HCT116 (cell line): ENCODE results near the gene ACOT12. TPM values are rescaled to one million over a fixed set of nuclear protein-coding genes. Genes with fewer than 3 reads are reported as not detected.

Source experiments
- ATAC-seq: fragments of 200-7000 bp; cut with Tn5 transposase; 2 replicates; pipeline ENCODE4 v1.9.1; 2020; ENCODE audit warnings: mild to moderate bottlenecking, moderate library complexity
- BruUV-seq: library from RNA; stranded (reverse); fragments of 400-500 nt; replicated peaks from 2 replicates; lab custom pipeline; 2021; lab: Mats Ljungman, UMichigan
- CTCF ChIA-PET: fragments of 300-600 bp; sonication (Branson Sonifier 250); formaldehyde crosslinking; loops from one replicate; lab custom pipeline; 2021; ENCODE audit warnings: antibody characterized with exemption; lab: Charles Lee
- POLR2A ChIA-PET: fragments of 300-600, 350-600 bp; sonication (Branson Sonifier 250); formaldehyde crosslinking; loops from one replicate; lab custom pipeline; 2021; ENCODE audit warnings: antibody characterized with exemption; lab: Charles Lee
- RAD21 ChIA-PET, 2 experiments: fragments of 300-600 bp; sonication (Branson Sonifier 250); formaldehyde crosslinking; loops; one replicate each; lab custom pipeline; 2023; ENCODE audit warnings: low total read pairs in 2 of 2; ENCODE audit not compliant: uncharacterized antibody in 2 of 2, unreplicated experiment in 2 of 2, low non-redundant PET in 1 of 2; lab: Charles Lee
- DNase-seq: peaks from one replicate; pipeline ENCODE4 v3.0.0-alpha.2; 2010; ENCODE audit warnings: low read depth, low spot score
- H2AFZ ChIP-seq: fragments of 200-600 bp; shearing (Covaris generic), sonication (generic); 2 replicates; pipeline ENCODE4 v1.6.1; 2017; ENCODE audit warnings: low read depth, mixed run types, mixed read lengths, antibody characterized with exemption, low read length; ENCODE audit not compliant: poor library complexity, severe bottlenecking
- H3K27ac ChIP-seq: 2 replicates; pipeline ENCODE4 v1.5.1; 2012; ENCODE audit warnings: low read depth, low read length
- H3K27me3 ChIP-seq: fragments of 200-600 bp; sonication (generic); 2 replicates; pipeline ENCODE4 v1.6.1; 2016; ENCODE audit warnings: mixed run types, low read length, mixed read lengths; ENCODE audit not compliant: insufficient read depth
- H3K36me3 ChIP-seq, 2 experiments: fragments of 200-500 bp in 1 of 2; fragments of 200-600 bp in 1 of 2; sonication (Bioruptor generic) in 1 of 2; sonication (generic) in 1 of 2; 2 replicates each; pipeline versions ENCODE4 v1.5.1 to v1.6.1; 2014 to 2016; ENCODE audit warnings: low read length in 2 of 2, inconsistent platforms in 1 of 2, mixed read lengths in 1 of 2, mixed run types in 1 of 2; ENCODE audit not compliant: insufficient read depth in 2 of 2, control insufficient read depth in 1 of 2
- H3K4me1 ChIP-seq, 2 experiments: fragments of 200-600 bp in 1 of 2; sonication (generic) in 1 of 2; 2 replicates each; pipeline versions ENCODE4 v1.5.1 to v1.6.1; 2012 to 2017; ENCODE audit warnings: low read length in 2 of 2, inconsistent platforms in 1 of 2, mild to moderate bottlenecking in 1 of 2, mixed read lengths in 1 of 2, mixed run types in 1 of 2, moderate library complexity in 1 of 2; ENCODE audit not compliant: insufficient read depth in 2 of 2, control insufficient read depth in 1 of 2
- H3K4me2 ChIP-seq: fragments of 200-600 bp; sonication (generic); 2 replicates; pipeline ENCODE4 v1.6.1; 2017; ENCODE audit warnings: mixed run types, low read length, mixed read lengths
- H3K4me3 ChIP-seq, 2 experiments: fragments of 200-600 bp in 1 of 2; sonication (generic) in 1 of 2; replicated peaks in 1 of 2; 2 replicates each; pipeline ENCODE4 v1.5.1; 2011 to 2016; ENCODE audit warnings: low read length in 2 of 2, control low read depth in 1 of 2, low read depth in 1 of 2, mild to moderate bottlenecking in 1 of 2, mixed read lengths in 1 of 2, mixed run types in 1 of 2
- H3K79me2 ChIP-seq: fragments of 200-600 bp; sonication (generic); 2 replicates; pipeline ENCODE4 v1.6.1; 2017; ENCODE audit warnings: mild to moderate bottlenecking, mixed run types, low read length, moderate library complexity, mixed read lengths; ENCODE audit not compliant: insufficient read depth
- H3K9ac ChIP-seq: fragments of 200-600 bp; sonication (generic); 2 replicates; pipeline ENCODE4 v1.6.1; 2016; ENCODE audit warnings: low read length, mixed read lengths
- H3K9me2 ChIP-seq: fragments of 200-600 bp; sonication (generic), shearing (Covaris generic); 2 replicates; pipeline ENCODE4 v1.6.1; 2017; ENCODE audit warnings: mixed run types, mild to moderate bottlenecking, moderate library complexity; ENCODE audit not compliant: insufficient read depth
- H3K9me3 ChIP-seq, 2 experiments: fragments of 200-500 bp in 1 of 2; fragments of 200-600 bp in 1 of 2; sonication (Bioruptor generic) in 1 of 2; sonication (generic) in 1 of 2; 2 replicates each; pipeline ENCODE4 v1.6.1; 2014 to 2017; ENCODE audit warnings: low read length in 2 of 2, mixed read lengths in 2 of 2, inconsistent platforms in 1 of 2, low read depth in 1 of 2, mild to moderate bottlenecking in 1 of 2, mixed run types in 1 of 2, moderate library complexity in 1 of 2; ENCODE audit not compliant: control insufficient read depth in 1 of 2, insufficient read depth in 1 of 2
- H4K20me1 ChIP-seq: fragments of 200-600 bp; sonication (generic), shearing (Covaris generic); 2 replicates; pipeline ENCODE4 v1.6.1; 2017; ENCODE audit warnings: mixed run types, mild to moderate bottlenecking, moderate library complexity; ENCODE audit not compliant: insufficient read depth
- ATF3 ChIP-seq: IDR thresholded peaks from 2 replicates; pipeline ENCODE4 v1.6.1; 2012
- CBX3 ChIP-seq: IDR thresholded peaks from 2 replicates; pipeline ENCODE4 v1.6.1; 2012; ENCODE audit warnings: low read depth
- CTCF ChIP-seq, 3 experiments: fragments of 200-600 bp in 1 of 3; sonication (generic) in 1 of 3; IDR thresholded peaks in 2 of 3; conservative IDR thresholded peaks in 1 of 3; 2 replicates each; pipeline ENCODE4 v1.5.1; 2012 to 2017; ENCODE audit warnings: low read depth in 2 of 3, low read length in 2 of 3, antibody characterized with exemption in 1 of 3, borderline replicate concordance in 1 of 3, control low read depth in 1 of 3, mild to moderate bottlenecking in 1 of 3, mixed read lengths in 1 of 3, mixed run types in 1 of 3, moderate library complexity in 1 of 3; ENCODE audit not compliant: insufficient read depth in 1 of 3
- EGR1 ChIP-seq: IDR thresholded peaks from 2 replicates; pipeline ENCODE4 v1.6.1; 2012; ENCODE audit warnings: low read depth
- EZH2 ChIP-seq: fragments of 200-600 bp; sonication (generic); IDR thresholded peaks from 2 replicates; pipeline ENCODE4 v1.6.1; 2017; ENCODE audit warnings: antibody characterized with exemption, mixed run types
- EZH2phosphoT487 ChIP-seq: fragments of 200-600 bp; IDR thresholded peaks from 2 replicates; pipeline ENCODE4 v1.6.1; 2018; ENCODE audit warnings: antibody characterized with exemption, borderline replicate concordance
- FOSL1 ChIP-seq: IDR thresholded peaks from 2 replicates; pipeline ENCODE4 v1.6.1; 2012; ENCODE audit warnings: low read depth
- MAX ChIP-seq: IDR thresholded peaks from 2 replicates; pipeline ENCODE4 v1.6.1; 2012
- REST ChIP-seq: IDR thresholded peaks from 2 replicates; pipeline ENCODE4 v1.6.1; 2012; ENCODE audit warnings: low read depth
- SIN3A ChIP-seq: IDR thresholded peaks from 2 replicates; pipeline ENCODE4 v1.6.1; 2012; ENCODE audit warnings: low read depth
- SP1 ChIP-seq: IDR thresholded peaks from 2 replicates; pipeline ENCODE4 v1.6.1; 2012; ENCODE audit warnings: low read depth
- TCF7L2 ChIP-seq: IDR thresholded peaks from 2 replicates; pipeline ENCODE4 v1.7.0; 2011; ENCODE audit warnings: borderline replicate concordance, inconsistent platforms; ENCODE audit not compliant: insufficient read depth, insufficient read length; ENCODE audit errors: extremely low read depth
- YY1 ChIP-seq: IDR thresholded peaks from 2 replicates; pipeline ENCODE4 v1.6.1; 2011; ENCODE audit warnings: low read length, low read depth, moderate library complexity, mild to moderate bottlenecking; ENCODE audit not compliant: insufficient replicate concordance; ENCODE audit errors: extremely low read depth
- ZNF274 ChIP-seq: fragments of 200-500 bp; sonication (Bioruptor generic); IDR thresholded peaks from 2 replicates; pipeline ENCODE4 v1.6.1; 2014; ENCODE audit warnings: mild to moderate bottlenecking, low read depth, low read length, inconsistent platforms
- intact Hi-C: fragments of 100-400 bp; cut with micrococcal nuclease; formaldehyde crosslinking; loops from 2 replicates; pipeline ENCODE4 v1.10.0; 2022
- total RNA-seq: library from RNA; stranded (reverse); gene quantifications from one replicate; pipeline ENCODE4 v1.2.1, GENCODE V29; 2021; ENCODE audit not compliant: unreplicated experiment

ACOT12 gene
- total RNA-seq, 1 experiment from 2014 or later: not detected

GRCh38 chr5:81393430-81393782, 528 bp downstream of the ACOT12 start:
- Histone ChIP-seq H3K27me3 (no peaks in the 10 kb centered on the region), H3K9me3 (peaks cover 0 to 8% of the 10 kb centered on the region in 2 experiments; a peak in 1 of 4 replicates), H3K4me1 (no peaks in the 10 kb centered on the region), H4K20me1 (no peaks in the 10 kb centered on the region), H2AFZ (no peak overlapping the region), H3K27ac (no peak overlapping the region), H3K79me2 (no peaks in the 10 kb centered on the region), H3K4me2 (no peak overlapping the region), H3K9ac (no peak overlapping the region), H3K9me2 (no peaks in the 10 kb centered on the region), H3K36me3 (no peaks in the 10 kb centered on the region), H3K4me3 (no peak overlapping the region)
- TF ChIP-seq CTCF (IDR thresholded peaks at IDR 0.05 in 2 of 3, conservative IDR thresholded peaks at IDR 0.05 in 1 of 3; ENCODE audit: borderline replicate concordance in 1 of 3, insufficient read depth in 1 of 3, low read depth in 2 of 3, low read length in 2 of 3) (no peak), EGR1 (no peak), MAX (no peak), SP1 (no peak), SIN3A (no peak), ATF3 (no peak), REST (no peak), CBX3 (no peak), FOSL1 (no peak), ZNF274 (no peak), TCF7L2 (no peak), EZH2 (no peak), EZH2phosphoT487 (no peak), YY1 (no peak)
- ATAC-seq: no peak
- ChIA-PET CTCF (no interaction called here), POLR2A (no interaction called here), RAD21 (no interaction called here)
- intact Hi-C loops: no loop called here
- BruUV-seq: no TSS peak
- DNase-seq: no peak
